Epithelial cell of proximal tubule (primary cell): ENCODE data around the gene SLFN12L. TPM values are rescaled to one million over a fixed set of nuclear protein-coding genes. Genes with fewer than 3 reads are reported as not detected.

Experiments
- DNase-seq: peaks from one replicate; pipeline ENCODE4 v3.0.0-alpha.2; 2011; ENCODE audit warnings: low read depth
- H3K4me3 ChIP-seq: 2 replicates; pipeline ENCODE4 v1.5.1; 2011; ENCODE audit warnings: low read depth, mild to moderate bottlenecking, low read length
- CTCF ChIP-seq: conservative IDR thresholded peaks from 2 replicates; pipeline ENCODE4 v1.5.1; 2012; ENCODE audit warnings: low read depth, mild to moderate bottlenecking, low read length
- total RNA-seq: library from RNA; depleted of rRNA; stranded (reverse); fragments of >200 nt; gene quantifications from 2 replicates; pipeline ENCODE4 v1.2.3, GENCODE V29; 2015

SLFN12L gene
- total RNA-seq, 1 donor from 2014 or later, result not detected

DNA sequence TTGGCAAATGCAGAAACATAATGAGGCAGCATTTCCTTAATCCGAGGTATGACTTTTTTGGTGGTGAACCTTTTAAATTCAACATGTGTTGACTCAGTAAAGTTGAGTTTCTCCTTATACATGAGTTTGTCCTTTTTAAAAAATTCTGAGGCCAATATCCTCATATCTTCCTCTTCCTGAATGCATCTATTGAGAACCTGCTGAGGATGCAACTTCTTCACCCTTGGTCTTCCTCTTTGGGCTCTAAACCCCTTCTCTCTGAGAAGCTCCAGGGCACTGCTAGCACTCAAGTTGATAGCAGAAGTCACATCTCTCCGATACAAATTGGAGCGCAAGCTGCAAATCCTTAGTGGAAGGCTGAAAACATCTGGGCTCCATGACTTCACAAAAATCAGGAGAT, 19.9 kb upstream of the SLFN12L start:
- DNase-seq, result no peak

GRCh38 chr17:35555691-35556090, 18.2 kb upstream of the SLFN12L start:
- DNase-seq, result no peak
- peak; percentile 30 for TF ChIP-seq CTCF
- no peak overlapping the region for H3K4me3 ChIP-seq

More for the DNA sequence above, 19.9 kb upstream of the SLFN12L start:
- no peak for TF ChIP-seq CTCF
- no peak overlapping the region for H3K4me3 ChIP-seq

DNA sequence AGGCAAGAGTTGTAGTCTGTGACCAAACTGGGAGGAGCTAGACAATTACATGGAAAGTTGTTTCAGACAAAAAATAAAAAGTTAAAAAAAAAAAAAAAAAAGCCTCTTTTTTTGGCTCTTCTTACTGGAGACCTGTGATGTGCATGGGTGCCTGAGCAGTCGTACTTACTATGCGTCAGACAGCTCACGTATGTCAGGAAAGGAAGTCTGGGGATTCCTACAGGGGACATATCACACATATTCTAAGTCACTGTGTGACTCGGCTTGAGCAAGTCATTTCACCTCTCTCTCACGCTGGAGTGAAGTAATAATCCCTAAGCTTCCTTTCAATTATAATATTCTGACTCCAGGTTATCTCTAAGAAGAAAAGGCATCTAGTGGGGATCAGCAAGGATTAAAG, 17.2 kb upstream of the SLFN12L start:
- TF ChIP-seq CTCF, result no peak
- H3K4me3 ChIP-seq, result no peak overlapping the region
- no peak for DNase-seq

- TF ChIP-seq CTCF, result no peak
- no peak for DNase-seq
- no peak overlapping the region for H3K4me3 ChIP-seq
These were observed 15.8 kb upstream of the SLFN12L start for GRCh38 chr17:35553310-35553709.

- no peak for DNase-seq
- no peak for TF ChIP-seq CTCF
- H3K4me3 ChIP-seq, result no peak overlapping the region
These were observed 11.5 kb upstream of the SLFN12L start for GRCh38 chr17:35548978-35549377.

DNA sequence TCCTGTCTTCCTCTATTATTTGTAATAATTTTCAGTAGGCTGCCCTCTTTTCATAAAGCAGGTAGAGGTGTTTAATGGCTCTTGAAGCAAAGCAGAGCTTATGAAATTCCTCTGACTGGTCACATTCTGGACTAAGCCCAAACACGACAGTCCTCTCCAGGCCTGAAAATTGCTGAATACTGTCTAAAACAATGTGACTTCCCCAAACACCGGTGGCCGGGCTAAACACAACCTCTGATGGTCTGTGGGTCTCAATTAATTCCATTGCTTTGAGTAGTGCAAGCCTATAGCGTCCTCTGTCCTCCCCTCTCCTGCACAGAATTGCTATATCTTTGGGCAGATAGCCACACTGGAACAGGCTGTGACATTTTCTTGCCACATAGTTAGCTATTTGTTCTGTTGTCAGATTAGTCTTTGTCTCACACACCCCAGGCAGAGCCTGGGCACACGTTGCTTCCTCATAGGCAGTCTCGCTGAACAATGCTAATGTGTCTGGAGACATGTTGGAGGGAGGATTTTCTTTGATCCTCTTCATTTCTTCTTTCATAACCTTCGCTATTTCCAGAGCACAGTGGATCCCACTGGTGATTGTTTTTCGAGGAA, 10.8 kb upstream of the SLFN12L start:
- DNase-seq, result no peak
- H3K4me3 ChIP-seq, result no peak overlapping the region
- TF ChIP-seq CTCF, result no peak

- H3K4me3 ChIP-seq, result no peak overlapping the region
- no peak for TF ChIP-seq CTCF
- DNase-seq, result no peak
These were observed 9.0 kb upstream of the SLFN12L start for GRCh38 chr17:35546487-35546886.
